HFFc6 (cell line): ENCODE data around the gene NECTIN3. TPM values are rescaled to one million over a fixed set of nuclear protein-coding genes. Genes with fewer than 3 reads are reported as not detected.

ENCODE experiments used
- DNase-seq: peaks from one replicate; pipeline ENCODE4 v3.0.0-alpha.2; 2018
- H3K27ac Mint-ChIP-seq: 2 replicates; pipeline ENCODE4 v1.8.0; 2020; ENCODE audit warnings: mild to moderate bottlenecking, mixed read lengths
- H3K27me3 Mint-ChIP-seq: 2 replicates; pipeline ENCODE4 v1.8.0; 2021; ENCODE audit warnings: mild to moderate bottlenecking, moderate library complexity, mixed read lengths; ENCODE audit not compliant: insufficient read depth
- H3K36me3 Mint-ChIP-seq: 2 replicates; pipeline ENCODE4 v1.8.0; 2021; ENCODE audit warnings: low read depth, mixed read lengths
- H3K4me1 Mint-ChIP-seq: 2 replicates; pipeline ENCODE4 v1.8.0; 2020; ENCODE audit warnings: low read depth, mixed read lengths
- H3K4me3 Mint-ChIP-seq: 2 replicates; pipeline ENCODE4 v1.8.0; 2020; ENCODE audit warnings: mild to moderate bottlenecking, moderate library complexity, mixed read lengths
- H3K9me3 Mint-ChIP-seq: 2 replicates; pipeline ENCODE4 v1.8.0; 2020; ENCODE audit warnings: mild to moderate bottlenecking, mixed read lengths
- CTCF ChIP-seq: fragments of 200-600 bp; sonication (generic); IDR thresholded peaks from 2 replicates; pipeline ENCODE4 v1.5.0; 2021; ENCODE audit warnings: antibody characterized with exemption, mild to moderate bottlenecking
- total RNA-seq, 6 experiments: library from RNA; stranded (reverse); fragmentation: NEBNext Ultra II Directional; extraction: Animal tissue kit (Norgen Biotek cat#: 25700); gene quantifications; 2 replicates in 1 of 6; 3 replicates in 5 of 6; pipeline ENCODE4 v1.2.3, GENCODE V29; 2021

Gene NECTIN3
- total RNA-seq, 6 experiments from 2014 or later = 61.5 to 103 (median 84.9) TPM

GRCh38 chr3:111212511-111212910, 140.9 kb downstream of the NECTIN3 start:
- Mint-ChIP-seq H3K4me3 (no peak overlapping the region), H3K9me3 (no peaks in the 10 kb centered on the region), H3K4me1 (peaks cover 17% of the 10 kb centered on the region), H3K27ac (no peak overlapping the region), H3K36me3 (peaks cover 5% of the 10 kb centered on the region; the same call in 1 of the 2 replicates), H3K27me3 (no peaks in the 10 kb centered on the region)
- no peak for DNase-seq
- no peak for TF ChIP-seq CTCF

- H3K27ac Mint-ChIP-seq = peak overlapping the region; percentile 51
- TF ChIP-seq CTCF = no peak
- peaks cover 5% of the 10 kb centered on the region; the same call in 1 of the 2 replicates for H3K36me3 Mint-ChIP-seq
- no peaks in the 10 kb centered on the region for H3K9me3 Mint-ChIP-seq
- H3K4me3 Mint-ChIP-seq = no peak overlapping the region
- DNase-seq = peak; percentile 32
- no peaks in the 10 kb centered on the region for H3K27me3 Mint-ChIP-seq
- peaks cover 17% of the 10 kb centered on the region for H3K4me1 Mint-ChIP-seq
These were observed 143.9 kb downstream of the NECTIN3 start for GRCh38 chr3:111215481-111215880.

GRCh38 chr3:111218615-111219014, 147.0 kb downstream of the NECTIN3 start:
- peaks cover 17% of the 10 kb centered on the region for H3K4me1 Mint-ChIP-seq
- H3K27ac Mint-ChIP-seq = no peak overlapping the region
- DNase-seq = no peak
- no peaks in the 10 kb centered on the region for H3K27me3 Mint-ChIP-seq
- H3K4me3 Mint-ChIP-seq = no peak overlapping the region
- TF ChIP-seq CTCF = no peak
- no peaks in the 10 kb centered on the region for H3K9me3 Mint-ChIP-seq
- H3K36me3 Mint-ChIP-seq = 0 out of 2 replicates have a peak, but pooled peaks cover 5% of the 10 kb centered on the region

GRCh38 chr3:111227216-111227615, 155.6 kb downstream of the NECTIN3 start:
- peaks cover 14% of the 10 kb centered on the region for H3K36me3 Mint-ChIP-seq
- TF ChIP-seq CTCF = no peak
- no peaks in the 10 kb centered on the region for H3K9me3 Mint-ChIP-seq
- DNase-seq = peak; percentile 58
- H3K27ac Mint-ChIP-seq = peak overlapping the region; percentile 65
- no peaks in the 10 kb centered on the region; the same call in 1 of the 2 replicates for H3K27me3 Mint-ChIP-seq
- H3K4me1 Mint-ChIP-seq = peaks cover 29% of the 10 kb centered on the region
- no peak overlapping the region for H3K4me3 Mint-ChIP-seq

GRCh38 chr3:111229301-111229700, 157.7 kb downstream of the NECTIN3 start:
- Mint-ChIP-seq H3K4me1 (peaks cover 29% of the 10 kb centered on the region), H3K4me3 (no peak overlapping the region), H3K9me3 (no peaks in the 10 kb centered on the region; the same call in 1 of the 2 replicates), H3K36me3 (peaks cover 14% of the 10 kb centered on the region), H3K27me3 (no peaks in the 10 kb centered on the region; the same call in 1 of the 2 replicates), H3K27ac (no peak overlapping the region)
- DNase-seq = no peak
- no peak for TF ChIP-seq CTCF
